Stimulated activated CD4-positive, alpha-beta T cell treated with anti-CD3 and anti-CD28 coated beads, TNF-alpha, amount 100 ng/mL, for 24 hours (primary cell): ENCODE measurements around the gene PSMC3IP.

Source experiments
- DNase-seq, 3 experiments: peaks; one replicate each; pipeline ENCODE4 v3.0.0-alpha.2; 2020; ENCODE audit warnings: low read depth in 3 of 3

Gene PSMC3IP

GRCh38 chr17:42585353-42585752 is 7.8 kb upstream of the PSMC3IP start:
- no peak for DNase-seq

GRCh38 chr17:42584880-42585279 is 7.4 kb upstream of the PSMC3IP start:
- no peak for DNase-seq

DNA sequence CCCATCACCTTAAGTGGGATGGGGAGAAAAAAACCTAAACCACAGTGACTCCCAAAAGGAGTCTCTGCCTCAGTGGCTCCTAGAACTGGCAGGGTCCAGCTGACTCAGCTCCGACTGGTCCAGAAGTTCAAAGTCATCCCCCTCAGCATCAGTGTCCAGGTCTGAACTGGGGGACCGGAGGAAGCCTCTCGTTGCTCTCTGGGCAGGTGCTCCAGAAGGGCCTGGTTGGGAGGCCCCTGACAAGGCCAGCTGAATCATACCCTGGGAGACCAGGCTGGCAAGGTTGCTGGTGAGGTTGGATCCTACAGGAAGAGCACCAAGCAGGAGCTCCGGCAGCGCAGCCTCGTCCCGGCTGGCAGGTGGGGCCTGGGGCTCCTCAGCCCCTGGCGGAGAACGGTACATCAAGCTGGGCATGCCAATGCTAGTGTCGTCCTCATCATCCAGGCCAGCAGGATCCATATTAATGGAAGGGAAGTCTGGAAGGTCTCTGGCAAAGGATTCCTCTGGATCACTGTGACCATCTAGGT is 4.3 kb upstream of the PSMC3IP start:
- DNase-seq: no peak

- no peak for DNase-seq
These were observed 2.4 kb upstream of the PSMC3IP start for GRCh38 chr17:42579794-42580551.

DNA sequence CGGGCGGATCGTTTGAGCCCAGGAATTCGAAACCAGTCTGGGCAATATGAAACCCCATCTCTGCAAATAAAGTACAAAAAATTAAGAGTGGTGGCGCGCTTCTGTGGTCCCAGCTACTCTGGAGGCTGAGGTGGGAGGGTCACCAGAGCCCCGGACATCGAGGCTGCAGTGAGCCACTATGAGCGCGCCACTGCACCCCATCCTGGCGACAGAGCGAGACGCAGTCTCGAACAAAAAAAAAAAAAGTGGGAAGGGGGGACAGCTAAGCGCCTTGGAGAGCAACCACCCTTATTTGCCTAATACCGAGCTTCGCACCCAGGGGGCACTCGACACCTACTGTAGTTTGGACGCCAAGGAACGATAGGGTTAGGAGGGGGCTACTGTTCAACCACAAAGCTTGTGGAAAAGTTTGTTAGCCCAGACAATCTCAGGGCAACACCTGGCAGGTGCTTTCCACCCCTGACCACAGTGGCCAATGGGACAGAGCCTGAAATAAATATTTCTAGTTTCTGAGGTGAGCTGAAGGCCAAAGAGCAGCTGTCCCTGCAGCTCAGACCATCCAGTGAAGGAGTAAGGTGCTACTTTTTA is 847 bp upstream of the PSMC3IP start:
- peak; percentile 44 to 79 (median 57) for DNase-seq

GRCh38 chr17:42577140-42577531 is 393 bp downstream of the PSMC3IP start:
- no peak for DNase-seq

GRCh38 chr17:42574463-42574862 is 3.1 kb downstream of the PSMC3IP start:
- no peak for DNase-seq

DNA sequence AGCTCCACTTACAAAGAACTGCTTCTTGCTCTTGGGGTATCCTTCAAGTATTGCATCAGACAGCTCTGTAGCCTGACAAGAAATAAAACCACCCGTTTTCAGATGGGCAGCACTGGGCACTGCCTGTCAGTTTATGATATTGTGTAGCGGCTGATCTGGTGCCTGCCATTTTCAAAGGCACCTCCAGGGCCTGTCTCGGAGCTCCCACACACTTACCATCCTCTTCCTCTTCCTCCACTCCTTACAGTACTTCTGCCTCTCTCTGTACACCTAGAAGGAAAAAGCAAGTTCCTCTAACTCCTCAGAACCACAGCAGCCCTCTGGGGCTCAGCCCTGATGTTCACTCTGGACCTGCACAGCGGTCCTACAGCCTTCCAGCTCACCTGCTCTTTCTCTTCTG is 4.4 kb downstream of the PSMC3IP start:
- DNase-seq: no peak

DNA sequence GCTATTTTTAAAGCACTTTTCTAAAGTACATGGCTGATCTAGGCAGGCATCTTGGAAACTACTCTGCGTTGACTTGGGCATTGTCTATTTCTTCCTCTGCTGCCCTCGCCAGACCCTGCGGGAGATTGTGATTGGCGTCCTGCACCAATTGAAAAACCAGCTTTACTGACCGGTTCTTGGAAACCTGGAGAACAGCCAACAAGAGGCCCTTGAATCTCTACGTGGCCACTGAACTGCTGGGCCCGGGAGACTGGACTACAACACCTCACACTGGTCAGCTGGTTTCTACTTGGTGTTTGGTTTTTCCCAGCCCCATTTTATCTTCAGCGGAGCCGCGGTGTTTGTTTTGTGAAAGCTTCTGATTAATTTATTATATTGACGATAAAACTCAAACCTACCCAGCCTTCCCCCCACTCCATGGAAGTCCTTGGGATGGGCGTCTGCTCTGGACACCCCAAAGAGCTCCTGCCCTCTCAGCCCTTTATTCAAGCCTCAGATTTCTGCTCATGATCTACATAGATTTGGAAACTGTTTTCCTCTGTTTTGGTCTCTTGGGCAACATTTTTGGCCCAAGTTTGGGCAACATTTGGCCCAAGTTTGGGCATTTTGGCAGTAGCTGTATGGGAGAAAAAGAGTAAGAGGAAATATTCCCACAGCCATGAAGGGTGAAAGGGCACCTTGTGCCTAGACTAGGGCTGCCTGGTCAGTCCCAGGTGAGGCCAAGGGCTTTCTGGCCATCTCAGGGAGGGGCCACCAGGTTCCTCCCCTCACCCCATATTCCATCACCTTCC is 5.9 kb downstream of the PSMC3IP start:
- DNase-seq: no peak

GRCh38 chr17:42568341-42569111 is 9.0 kb downstream of the PSMC3IP start:
- DNase-seq: no peak

DNA sequence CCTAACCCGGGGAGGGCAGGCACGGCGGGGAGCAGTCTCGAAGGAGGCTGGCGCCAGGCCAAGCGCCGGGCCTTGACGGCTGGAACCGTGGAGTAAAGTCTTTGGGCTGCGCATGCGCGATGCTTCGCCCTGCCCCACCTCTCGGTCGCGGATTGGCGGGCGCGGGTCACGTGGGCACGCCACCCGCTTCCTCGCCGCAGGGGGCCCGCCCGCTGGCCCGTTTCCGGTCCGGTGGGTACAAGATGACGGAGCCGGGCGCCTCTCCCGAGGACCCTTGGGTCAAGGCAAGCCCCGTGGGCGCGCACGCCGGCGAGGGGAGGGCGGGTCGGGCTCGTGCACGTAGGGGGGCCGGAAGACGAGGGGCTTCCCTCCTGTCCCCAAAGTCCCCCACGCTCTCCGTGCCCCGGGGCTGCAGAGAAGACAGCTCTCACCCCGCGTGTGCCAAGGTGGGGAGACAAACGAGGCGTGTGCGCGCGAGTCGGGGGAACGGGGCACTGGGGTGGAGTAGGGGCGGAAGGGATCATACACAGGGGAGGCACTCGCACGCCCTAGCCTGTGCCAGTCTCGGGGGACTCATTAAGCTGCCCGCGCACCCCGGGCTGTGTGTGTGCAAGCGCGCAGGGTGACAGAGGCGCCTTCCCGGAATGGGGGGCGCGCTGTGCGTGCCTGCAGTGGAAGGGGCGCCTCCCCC is 10.5 kb downstream of the PSMC3IP start, which contains the start of gene MLX:
Gene MLX, plus strand, starts transcription at position 218 of the 691 bp plus-strand sequence. Its CDS starts 25 bp downstream, at position 243.
- peak; percentile 81 to 91 (median 86) for DNase-seq

- DNase-seq: no peak
These were observed 11.2 kb downstream of the PSMC3IP start for GRCh38 chr17:42566215-42566882.

DNA sequence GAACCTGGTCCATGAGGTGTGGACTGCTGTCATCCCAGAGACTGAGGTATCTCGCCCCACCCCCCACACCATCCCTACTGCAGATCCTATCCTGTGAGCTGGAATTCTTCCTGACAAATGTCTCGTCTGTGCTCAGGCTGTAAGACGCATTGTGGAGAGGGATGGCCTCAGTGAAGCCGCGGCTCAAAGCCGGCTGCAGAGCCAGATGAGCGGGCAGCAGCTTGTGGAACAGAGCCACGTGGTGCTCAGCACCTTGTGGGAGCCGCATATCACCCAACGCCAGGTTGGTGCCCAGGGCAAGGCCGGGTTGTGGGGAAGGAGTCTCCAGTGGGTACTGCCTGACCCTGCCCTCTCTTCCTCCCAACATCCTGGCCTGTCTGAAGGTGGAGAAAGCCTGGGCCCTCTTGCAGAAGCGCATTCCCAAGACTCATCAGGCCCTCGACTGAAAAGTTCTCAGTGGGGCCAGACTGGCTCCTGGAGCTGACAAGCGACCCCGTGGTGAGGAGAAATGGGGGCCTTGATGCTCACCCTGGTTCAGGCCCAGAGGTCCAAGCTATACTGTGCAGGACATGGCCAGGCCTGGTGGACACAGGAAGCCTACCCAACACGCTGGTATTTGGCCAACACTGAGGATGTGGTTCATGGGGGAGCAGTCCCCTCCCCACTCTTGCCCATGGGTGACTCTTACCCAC is 11.9 kb downstream of the PSMC3IP start:
- DNase-seq: no peak

- no peak for DNase-seq
These were observed 12.6 kb downstream of the PSMC3IP start for GRCh38 chr17:42564815-42565522.

DNA sequence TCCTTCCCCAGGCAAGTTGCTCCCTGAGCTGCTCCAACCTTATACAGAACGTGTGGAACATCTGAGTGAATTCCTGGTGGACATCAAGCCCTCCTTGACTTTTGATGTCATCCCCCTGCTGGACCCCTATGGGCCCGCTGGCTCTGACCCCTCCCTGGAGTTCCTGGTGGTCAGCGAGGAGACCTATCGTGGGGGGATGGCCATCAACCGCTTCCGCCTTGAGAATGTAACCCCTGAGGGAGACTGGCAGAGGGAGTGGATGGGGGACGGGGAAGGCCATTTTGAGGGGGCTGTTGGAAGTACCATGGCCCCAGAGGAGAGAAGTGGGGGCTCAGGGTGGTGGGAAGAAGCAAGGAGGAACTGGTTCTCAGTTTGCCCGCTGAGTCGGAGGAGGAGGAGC is 13.6 kb downstream of the PSMC3IP start:
- DNase-seq: no peak

DNA sequence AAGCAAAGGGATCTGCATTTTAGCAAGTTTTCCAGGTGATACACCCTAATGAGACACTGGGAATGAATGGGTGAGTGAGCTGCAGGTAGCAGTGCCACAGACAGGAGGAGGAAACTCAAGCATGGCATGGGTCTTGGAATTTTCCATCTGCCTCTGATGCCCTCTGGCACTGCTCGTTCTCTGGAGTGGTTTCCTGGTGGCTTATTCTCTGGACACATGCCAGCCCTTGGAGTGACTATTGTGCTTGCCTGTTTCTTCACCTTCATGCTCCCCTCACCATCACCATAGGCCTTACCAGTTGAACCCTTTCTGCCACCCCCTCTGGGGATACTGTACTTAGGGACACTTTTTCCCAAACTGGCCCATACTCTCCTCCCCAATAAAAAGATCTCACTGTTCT is 14.0 kb downstream of the PSMC3IP start:
- no peak for DNase-seq

GRCh38 chr17:42563143-42563509 is 14.4 kb downstream of the PSMC3IP start:
- DNase-seq: no peak

GRCh38 chr17:42562388-42563142 is 15.0 kb downstream of the PSMC3IP start:
- DNase-seq: no peak
